Colonic mucosa (tissue), 4 donors: ENCODE measurements around the gene ABRACL. TPM values are rescaled to one million over a fixed set of nuclear protein-coding genes. Genes with fewer than 3 reads are reported as not detected.

Experiments used
- DNase-seq: peaks from one replicate; pipeline ENCODE4 v3.0.0-alpha.2; 2020
- H3K27ac ChIP-seq: fragments of 200-600 bp; one replicate; pipeline ENCODE4 v1.8.0; 2021
- H3K27me3 ChIP-seq: fragments of 200-600 bp; one replicate; pipeline ENCODE4 v1.8.0; 2021
- H3K36me3 ChIP-seq: fragments of 200-600 bp; one replicate; pipeline ENCODE4 v1.8.0; 2021
- H3K4me1 ChIP-seq: fragments of 200-600 bp; one replicate; pipeline ENCODE4 v1.8.0; 2021; ENCODE audit warnings: mild to moderate bottlenecking
- H3K4me3 ChIP-seq: fragments of 200-600 bp; one replicate; pipeline ENCODE4 v1.8.0; 2021
- H3K9ac ChIP-seq, 2 donors: one replicate each; pipeline ENCODE4 v1.7.0; 2013; ENCODE audit warnings: control low read depth in 2 of 2, low read depth in 2 of 2, low read length in 2 of 2
- H3K9me3 ChIP-seq: fragments of 200-600 bp; one replicate; pipeline ENCODE4 v1.8.0; 2021
- CTCF ChIP-seq: fragments of 200-600 bp; IDR thresholded peaks from one replicate; pipeline ENCODE4 v1.8.0; 2022; ENCODE audit warnings: antibody characterized with exemption, mild to moderate bottlenecking
- intact Hi-C: fragments of 100-400 bp; cut with DNase I; formaldehyde crosslinking; loops from one replicate; pipeline ENCODE4 v1.14.1; 2022
- total RNA-seq, 2 donors: library from RNA; stranded (reverse); fragmentation: NEBNext Ultra II Directional in 1 of 2; extraction: Animal tissue kit (Norgen Biotek cat#: 25700) in 1 of 2; gene quantifications; one replicate each; pipeline ENCODE4 v1.2.1, GENCODE V29; 2021
- donor health status: healthy.
- donor health status: DM: no; HTN: no; CAD: no.
- donor health status: DM: no; HTN: no; CAD: no.

ABRACL gene
- total RNA-seq, 2 donors from 2014 or later, result 64.7 to 90.6 TPM

GRCh38 chr6:138996524-138996923 is 32.0 kb upstream of the ABRACL start:
- no peak for TF ChIP-seq CTCF
- Histone ChIP-seq H3K9ac (no peak overlapping the region), H3K4me1 (no peaks in the 10 kb centered on the region), H3K27me3 (no peaks in the 10 kb centered on the region), H3K36me3 (no peaks in the 10 kb centered on the region), H3K9me3 (no peaks in the 10 kb centered on the region), H3K27ac (no peak overlapping the region), H3K4me3 (no peak overlapping the region)
- peak; percentile 40 for DNase-seq
- intact Hi-C loops, result no loop called here

- TF ChIP-seq CTCF, result no peak
- no peaks in the 10 kb centered on the region for H3K9me3 ChIP-seq
- no peak overlapping the region for H3K4me3 ChIP-seq
- H3K36me3 ChIP-seq, result no peaks in the 10 kb centered on the region
- DNase-seq, result no peak
- no peak overlapping the region for H3K27ac ChIP-seq
- no peaks in the 10 kb centered on the region for H3K27me3 ChIP-seq
- no peak overlapping the region for H3K9ac ChIP-seq
- intact Hi-C loops, result no loop called here
- no peaks in the 10 kb centered on the region for H3K4me1 ChIP-seq
Observed at GRCh38 chr6:138997136-138997535, 31.4 kb upstream of the ABRACL start.

GRCh38 chr6:138999949-139000725 is 28.4 kb upstream of the ABRACL start:
- no peak for TF ChIP-seq CTCF
- Histone ChIP-seq H3K27ac (no peak overlapping the region), H3K4me1 (no peaks in the 10 kb centered on the region), H3K36me3 (no peaks in the 10 kb centered on the region), H3K9me3 (no peaks in the 10 kb centered on the region), H3K27me3 (no peaks in the 10 kb centered on the region), H3K9ac (no peak overlapping the region), H3K4me3 (no peak overlapping the region)
- no peak for DNase-seq
- intact Hi-C loops, result no loop called here

- Histone ChIP-seq H3K4me3 (no peak overlapping the region), H3K27ac (no peak overlapping the region), H3K9ac (no peak overlapping the region), H3K4me1 (no peaks in the 10 kb centered on the region), H3K36me3 (no peaks in the 10 kb centered on the region), H3K9me3 (no peaks in the 10 kb centered on the region), H3K27me3 (no peaks in the 10 kb centered on the region)
- DNase-seq, result no peak
- TF ChIP-seq CTCF, result no peak
- intact Hi-C loops, result no loop called here
Observed at GRCh38 chr6:139003751-139004150, 24.8 kb upstream of the ABRACL start.

GRCh38 chr6:139006477-139006876 is 22.1 kb upstream of the ABRACL start:
- intact Hi-C loops, result no loop called here
- no peak for TF ChIP-seq CTCF
- no peak overlapping the region for H3K9ac ChIP-seq
- no peaks in the 10 kb centered on the region for H3K36me3 ChIP-seq
- DNase-seq, result no peak
- no peaks in the 10 kb centered on the region for H3K9me3 ChIP-seq
- no peak overlapping the region for H3K4me3 ChIP-seq
- H3K27ac ChIP-seq, result no peak overlapping the region
- H3K4me1 ChIP-seq, result no peaks in the 10 kb centered on the region
- no peaks in the 10 kb centered on the region for H3K27me3 ChIP-seq
